ENCODE measurements around the gene ARHGEF35. TPM values are rescaled to one million over a fixed set of nuclear protein-coding genes. Genes with fewer than 3 reads are reported as not detected.
"Not testable (repeated sequence)": the region's sequence is repeated elsewhere in the genome, so short reads cannot be mapped to it uniquely, and the experiment has no call there.

ARHGEF35 gene
- total RNA-seq, 1 donor from 2014 or later: 0.87 TPM

DNA sequence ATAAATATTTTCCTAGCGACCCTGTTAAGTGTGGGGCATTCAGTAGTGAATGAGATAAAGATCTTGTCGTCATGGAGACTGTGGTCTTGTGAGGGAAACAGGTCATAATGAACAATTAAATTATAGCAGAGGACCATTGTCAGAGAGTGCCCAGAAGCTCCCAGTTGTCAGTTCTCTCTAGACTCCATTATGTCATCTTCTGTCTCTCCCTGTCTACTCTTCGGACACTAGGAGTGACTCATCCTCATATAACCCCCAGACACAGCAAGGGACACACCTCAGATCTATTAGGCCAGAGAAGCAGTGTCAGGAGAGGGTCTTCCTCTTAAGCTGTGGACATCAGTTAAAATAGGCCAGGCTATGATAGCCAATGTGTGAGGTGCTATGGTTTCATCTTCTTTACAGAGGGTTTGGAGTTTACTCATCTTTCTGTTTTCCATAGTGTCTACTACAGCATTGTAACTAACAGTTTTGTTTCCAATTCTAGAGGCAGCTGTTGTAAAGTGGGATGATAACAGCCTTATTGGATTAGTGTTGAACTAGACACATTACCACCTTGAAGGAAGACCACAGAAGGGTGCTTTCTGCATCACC, 7.0 kb downstream of the ARHGEF35 start:
- DNase-seq (ENCODE audit: missing footprints); ATAC-seq; intact Hi-C loops (cut with DNase I): not testable (repeated sequence)

DNA sequence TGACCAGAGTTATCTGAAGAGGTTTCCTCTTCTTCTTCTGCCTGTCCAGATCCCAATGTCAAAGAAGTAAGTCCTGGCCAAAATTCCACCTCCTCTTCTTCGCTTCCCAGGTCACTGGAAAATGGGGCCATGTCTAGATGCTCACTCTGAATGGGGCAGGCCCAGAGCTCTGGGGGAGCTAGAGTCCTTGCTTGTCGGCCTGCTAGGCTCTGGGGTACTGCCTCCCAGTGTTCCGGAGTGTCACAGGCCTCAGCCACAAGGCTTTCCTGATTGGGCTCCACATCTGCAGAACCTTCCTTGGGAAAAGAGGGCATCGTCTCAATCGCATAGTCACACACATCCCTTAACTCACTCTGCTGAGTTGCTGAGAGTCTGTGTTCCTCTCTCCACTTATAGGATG, 7.8 kb downstream of the ARHGEF35 start:
- intact Hi-C loops (cut with DNase I); ATAC-seq; DNase-seq (ENCODE audit: missing footprints): not testable (repeated sequence)

DNA sequence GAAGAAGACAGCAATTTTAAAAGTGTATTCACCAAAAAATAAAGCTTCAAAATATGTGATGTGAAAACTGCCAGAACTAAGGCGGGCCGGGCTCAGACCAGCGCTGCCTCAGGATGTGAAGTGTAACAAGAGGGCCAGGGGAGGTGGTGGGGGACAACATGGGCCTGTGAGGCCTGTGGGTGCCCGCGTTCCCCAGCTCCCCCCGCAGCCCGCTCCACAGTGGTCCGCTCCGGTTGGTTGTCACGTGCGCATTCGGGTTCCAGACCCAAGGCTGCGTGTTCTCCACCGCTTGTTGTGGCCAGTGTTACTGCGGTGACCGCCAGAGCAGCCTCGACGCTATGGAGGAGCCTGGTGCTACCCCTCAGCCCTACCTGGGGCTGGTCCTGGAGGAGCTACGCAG, 12.5 kb downstream of the ARHGEF35 start, which contains the start of gene CTAGE4:
CTAGE4 (plus strand) TSS at position 301 of the 400 bp plus-strand sequence; CDS start at position 339, 38 bp downstream.
- DNase-seq (ENCODE audit: missing footprints); intact Hi-C loops (cut with DNase I); ATAC-seq: not testable (repeated sequence)

DNA sequence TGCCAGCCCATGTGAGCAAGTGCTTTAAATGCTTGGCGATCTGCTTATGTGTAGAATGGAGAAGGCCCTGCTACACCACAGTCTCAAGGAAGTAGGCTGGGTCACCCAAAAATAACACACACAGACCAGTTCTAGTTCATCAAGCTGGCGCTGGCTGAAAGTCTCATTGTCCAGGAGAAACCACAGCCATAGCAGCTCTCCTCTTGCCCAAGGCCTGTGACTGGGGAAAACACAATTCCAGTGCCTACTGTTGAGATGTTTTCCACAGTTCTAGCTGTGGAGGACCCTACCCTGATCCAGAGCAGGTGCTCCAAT, 16.5 kb downstream of the ARHGEF35 start:
- intact Hi-C loops (cut with DNase I); DNase-seq (ENCODE audit: missing footprints); ATAC-seq: not testable (repeated sequence)

DNA sequence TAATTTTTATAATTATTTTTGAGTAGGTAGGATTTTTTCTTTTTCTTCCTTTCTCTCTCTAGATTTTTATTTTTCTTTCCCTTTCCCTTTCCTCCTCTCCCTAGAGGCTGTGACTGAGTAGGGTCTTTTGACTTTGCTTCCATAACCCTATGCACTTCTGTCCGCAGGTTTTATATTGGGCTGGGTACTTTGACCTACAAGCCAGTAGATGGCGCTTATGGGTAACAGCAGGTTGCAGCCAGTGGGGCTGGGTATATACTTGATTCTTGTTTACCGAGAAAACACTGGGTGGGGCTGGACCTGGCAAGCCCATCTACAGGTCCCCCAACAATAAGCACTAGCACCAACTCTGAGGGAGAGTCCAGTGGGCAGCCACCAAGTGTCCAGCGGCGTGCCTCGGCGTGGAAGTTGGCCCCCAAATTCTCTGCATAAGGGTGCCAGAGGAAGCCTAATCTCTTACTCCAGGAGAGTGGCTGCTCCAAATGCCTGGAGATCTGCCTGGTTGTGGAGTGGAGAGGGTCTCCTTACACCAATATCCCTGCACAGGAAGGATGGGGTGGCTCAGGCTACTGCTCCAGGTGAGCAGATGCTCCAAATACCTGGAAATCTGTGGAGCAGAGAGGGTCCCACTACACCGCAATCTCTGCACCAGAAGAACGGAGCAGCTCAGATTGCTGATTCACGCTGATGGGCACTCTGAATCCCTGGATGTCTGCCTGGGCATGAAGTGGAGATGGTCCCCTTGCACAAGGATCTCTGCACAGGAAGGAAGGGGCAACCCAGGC, 17.1 kb downstream of the ARHGEF35 start:
- DNase-seq (ENCODE audit: missing footprints); intact Hi-C loops (cut with DNase I): not testable (repeated sequence)
- ATAC-seq: peak; percentile 59

DNA sequence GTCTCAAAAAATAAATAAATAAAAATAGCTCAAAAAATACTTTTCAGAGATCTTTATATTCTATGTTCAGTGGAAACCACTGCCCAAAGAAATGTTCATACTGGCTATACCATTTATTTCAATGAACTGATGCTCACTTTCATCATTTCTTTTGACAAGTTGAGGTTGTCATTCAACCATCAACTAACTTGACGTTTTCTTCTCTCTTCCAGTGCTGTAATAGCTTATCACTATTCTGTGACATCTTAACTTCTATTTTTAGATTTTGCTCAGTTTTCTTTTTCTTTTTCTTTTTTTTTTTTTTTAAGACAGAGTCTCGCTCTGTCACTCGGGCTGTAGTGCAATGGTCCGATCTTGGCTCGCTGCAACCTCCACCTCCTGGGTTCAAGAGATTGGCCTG, 21.0 kb downstream of the ARHGEF35 start:
- no peak for DNase-seq (ENCODE audit: missing footprints)

DNA sequence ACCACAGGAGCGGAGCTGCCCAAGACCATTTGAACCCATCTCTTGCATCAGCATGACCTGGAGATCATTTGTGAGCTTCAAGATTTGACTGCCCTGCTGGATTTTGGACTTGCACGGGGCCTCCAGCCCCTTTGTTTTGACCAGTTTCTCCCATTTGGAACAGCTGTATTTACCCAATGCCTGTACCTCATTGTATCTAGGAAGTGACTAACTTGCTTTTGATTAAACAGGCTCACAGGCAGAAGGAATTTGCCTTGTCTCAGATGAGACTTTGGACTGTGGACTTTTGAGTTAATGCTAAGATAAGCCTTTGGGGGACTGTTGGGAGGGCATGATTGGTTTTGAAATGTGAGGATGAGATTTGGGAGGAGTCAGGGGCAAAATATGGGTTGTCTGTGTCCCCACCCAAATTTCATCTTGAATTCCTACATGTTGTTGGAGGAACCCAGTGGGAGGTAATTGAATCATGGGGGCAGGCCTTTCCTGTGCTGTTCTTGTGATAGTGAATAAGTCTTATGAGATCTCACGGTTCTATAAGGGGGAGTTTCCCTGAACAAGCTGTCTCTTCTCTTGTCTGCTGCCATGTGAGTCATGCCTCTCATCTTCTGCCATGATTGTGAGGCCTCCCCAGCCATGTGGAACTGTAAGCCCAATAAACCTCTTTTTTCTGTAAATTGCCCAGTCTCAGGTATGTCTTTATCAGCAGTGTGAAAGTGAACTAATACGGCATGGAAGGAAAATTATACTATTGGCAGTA, 23.9 kb downstream of the ARHGEF35 start:
- intact Hi-C loops (cut with DNase I); DNase-seq (ENCODE audit: missing footprints); ATAC-seq: not testable (repeated sequence)

More for the DNA sequence above, 21.0 kb downstream of the ARHGEF35 start:
- intact Hi-C loops (cut with DNase I): no loop called here
- ATAC-seq: no peak

DNA sequence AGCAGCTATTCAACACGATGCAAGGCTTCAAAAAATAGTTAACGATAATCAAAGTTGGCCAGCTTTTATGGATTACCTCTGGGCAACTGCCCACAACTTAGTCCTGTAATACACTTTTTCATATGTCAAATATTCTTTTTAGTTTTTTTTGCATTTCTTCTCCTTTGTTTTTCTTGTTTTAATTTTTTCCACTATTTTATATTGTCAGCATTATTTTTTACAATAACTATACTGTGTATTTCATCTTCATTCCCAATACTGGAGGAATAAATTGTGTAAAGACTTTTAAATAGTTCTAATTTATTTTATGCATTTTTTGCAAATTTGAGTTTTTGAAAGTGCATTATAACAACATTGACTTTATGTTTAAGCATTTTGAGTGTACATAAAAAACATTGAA, 30.8 kb downstream of the ARHGEF35 start:
- intact Hi-C loops (cut with DNase I): no loop called here
- ATAC-seq (no peak), DNase-seq (ENCODE audit: missing footprints) (no peak)

DNA sequence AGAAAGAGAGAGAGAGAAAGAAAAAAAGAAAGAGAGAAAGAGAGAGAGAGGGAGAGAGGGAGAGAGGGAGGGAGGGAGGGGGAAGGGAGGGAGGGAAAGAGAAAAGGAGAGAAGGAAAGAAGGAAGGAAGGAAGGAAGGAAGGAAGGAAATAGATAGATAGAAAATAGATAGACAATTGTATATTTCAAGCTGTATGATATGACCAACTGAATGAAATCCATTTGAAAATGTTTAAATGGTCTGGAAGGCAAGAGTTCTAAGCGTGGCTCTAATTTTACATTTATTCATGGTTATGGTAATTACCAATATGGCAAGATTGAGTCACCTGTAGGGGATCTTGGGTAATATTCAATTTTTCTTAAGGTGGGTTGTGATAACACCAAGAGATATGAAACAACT, 36.8 kb downstream of the ARHGEF35 start:
- ATAC-seq (no peak), DNase-seq (ENCODE audit: missing footprints) (no peak)
- intact Hi-C loops (cut with DNase I): no loop called here

DNA sequence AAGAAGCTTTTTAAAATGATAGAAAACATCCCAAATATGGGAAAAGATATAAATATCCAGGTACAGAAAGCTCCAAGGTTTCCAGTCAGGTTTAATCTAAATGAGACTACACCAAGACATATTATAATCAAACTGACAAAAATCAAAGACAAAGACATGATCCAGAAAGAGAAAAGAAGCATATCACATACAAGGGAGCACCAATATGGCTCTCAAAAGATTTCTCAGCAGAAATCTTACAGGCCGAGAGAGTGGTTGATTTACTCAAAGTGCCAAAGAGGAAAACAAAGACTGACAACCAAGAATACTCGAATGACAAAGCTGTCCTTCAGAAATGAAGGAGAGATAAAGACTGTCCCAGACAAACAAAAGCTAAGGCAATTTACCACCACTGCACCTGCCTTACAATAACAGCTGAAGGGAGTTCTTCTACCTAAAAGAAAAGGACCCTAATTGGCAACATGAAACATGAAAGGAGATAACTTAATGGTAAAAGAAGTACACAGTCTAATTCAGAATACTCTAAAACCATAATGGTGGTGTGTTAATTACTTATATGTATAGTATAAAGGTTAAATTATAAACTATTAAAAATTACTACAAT, 47.3 kb downstream of the ARHGEF35 start:
- DNase-seq (ENCODE audit: missing footprints) (no peak), ATAC-seq (no peak)
- intact Hi-C loops (cut with DNase I): no loop called here

DNA sequence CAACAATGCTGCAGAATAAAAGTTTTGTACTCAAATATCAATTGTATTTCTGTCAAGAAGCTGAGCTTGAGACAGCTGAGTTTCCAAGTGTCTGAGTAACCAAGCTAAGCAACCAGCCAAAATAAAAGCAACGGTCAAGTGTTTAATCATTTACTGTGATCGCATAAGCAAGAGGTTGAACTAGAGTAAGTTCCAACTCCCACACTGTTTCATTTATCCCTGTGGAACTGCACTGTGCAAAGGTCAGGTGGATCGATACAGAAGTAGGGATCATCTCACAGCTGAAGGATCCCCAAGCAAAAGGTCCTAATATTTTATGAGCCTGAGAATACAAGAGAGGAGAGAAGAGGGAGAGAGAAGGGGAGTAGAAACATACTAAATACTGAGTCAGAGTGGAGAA, 51.2 kb downstream of the ARHGEF35 start:
- no peak for DNase-seq (ENCODE audit: missing footprints)
- ATAC-seq: no peak
- intact Hi-C loops (cut with DNase I): no loop called here

DNA sequence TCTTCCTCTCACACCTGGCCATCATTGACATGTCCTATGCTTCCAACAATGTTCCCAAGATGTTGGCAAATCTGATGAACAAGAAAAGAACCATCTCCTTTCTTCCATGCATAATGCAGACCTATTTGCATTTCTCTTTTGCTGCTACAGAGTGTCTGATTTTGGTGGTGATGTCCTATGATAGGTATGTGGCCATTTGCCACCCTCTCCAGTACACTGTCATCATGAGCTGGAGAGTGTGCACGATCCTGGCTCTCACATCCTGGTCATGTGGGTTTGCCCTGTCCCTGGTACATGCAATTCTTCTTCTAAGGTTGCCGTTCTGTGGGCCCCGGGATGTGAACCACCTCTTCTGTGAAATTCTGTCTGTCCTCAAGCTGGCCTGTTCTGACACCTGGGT, 53.4 kb downstream of the ARHGEF35 start:
- DNase-seq (ENCODE audit: missing footprints) (no peak), ATAC-seq (no peak)
- intact Hi-C loops (cut with DNase I): no loop called here

DNA sequence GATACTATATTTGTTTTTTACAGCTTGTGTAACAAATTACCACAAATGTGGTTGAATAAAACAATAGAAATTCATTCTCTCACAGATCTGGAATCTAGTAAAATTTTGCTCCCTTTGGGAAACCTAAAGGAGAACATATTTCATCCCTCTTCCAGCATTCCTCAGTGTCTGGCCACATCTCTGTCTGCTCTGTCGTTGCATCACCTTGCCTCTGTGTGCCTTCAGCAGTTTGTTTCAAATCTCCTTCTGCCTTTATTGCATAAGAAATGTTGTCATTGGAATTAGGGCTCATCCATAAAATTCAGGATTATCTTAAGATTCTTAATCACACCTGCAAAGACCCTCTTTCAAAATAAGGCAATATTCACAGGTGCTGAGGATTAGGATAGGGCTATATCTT, 58.1 kb downstream of the ARHGEF35 start:
- ATAC-seq (no peak), DNase-seq (ENCODE audit: missing footprints) (no peak)
- intact Hi-C loops (cut with DNase I): no loop called here

Other genes starting within 250 kb of the ARHGEF35 start
- gene OR2F1, start 241.0 kb downstream of the ARHGEF35 start, total RNA-seq: not detected
- not detected for gene OR6B1, start 195.5 kb downstream of the ARHGEF35 start, total RNA-seq
- not detected for gene OR2A5, start 146.9 kb downstream of the ARHGEF35 start, total RNA-seq
- gene OR2A25, start 126.0 kb downstream of the ARHGEF35 start, total RNA-seq: not detected
- not detected for gene OR2A12, start 109.6 kb downstream of the ARHGEF35 start, total RNA-seq
- not detected for gene OR2A2, start 86.2 kb downstream of the ARHGEF35 start, total RNA-seq
- gene OR2A14, start 72.7 kb downstream of the ARHGEF35 start, total RNA-seq: not detected
- gene CTAGE4, start 12.4 kb downstream of the ARHGEF35 start, total RNA-seq: 0.30 TPM
- not detected for gene OR2A42, start 43.8 kb upstream of the ARHGEF35 start, total RNA-seq
- 0.22 TPM for gene OR2A7, start 69.0 kb upstream of the ARHGEF35 start, total RNA-seq
- gene CTAGE8, start 73.5 kb upstream of the ARHGEF35 start, total RNA-seq: 0.22 TPM
- not detected for gene OR2A1, start 116.6 kb upstream of the ARHGEF35 start, total RNA-seq
- 2.4 TPM for gene ARHGEF5, start 159.6 kb upstream of the ARHGEF35 start, total RNA-seq
- not detected for gene NOBOX, start 207.9 kb upstream of the ARHGEF35 start, total RNA-seq

Data from Right ventricle myocardium inferior (tissue), 1 donor.